HEK293T (cell line): Measurements from ENCODE around the gene TMEM87B.
A peak's percentile ranks its signal among the peaks of the same experiment; 100 is the strongest.

Source experiments
- CTCF ChIA-PET: fragments of 350-600 bp; formaldehyde crosslinking; extraction: SDS; loops from one replicate; lab custom pipeline; 2021; ENCODE audit warnings: antibody characterized with exemption, inconsistent platforms; lab: Yijun Ruan, JAX
- POLR2A ChIA-PET: fragments of 350-600 bp; formaldehyde crosslinking; extraction: SDS; loops from one replicate; lab custom pipeline; 2020; ENCODE audit warnings: antibody characterized with exemption, inconsistent platforms; lab: Yijun Ruan, JAX
- DNase-seq: peaks from one replicate; pipeline ENCODE4 v3.0.0; 2012; ENCODE audit warnings: mixed read lengths; ENCODE audit errors: extremely low spot score
- ARNT ChIP-seq: fragments of 450-650 bp; IDR thresholded peaks from 2 replicates; pipeline ENCODE4 v1.6.1; 2017; ENCODE audit warnings: mild to moderate bottlenecking
- BHLHE40 ChIP-seq: fragments of 450-650 bp; IDR thresholded peaks from 2 replicates; pipeline ENCODE4 v1.6.1; 2016; ENCODE audit warnings: mild to moderate bottlenecking, moderate library complexity, borderline replicate concordance
- CTBP1 ChIP-seq: fragments of 450-650 bp; IDR thresholded peaks from 2 replicates; pipeline ENCODE4 v1.6.1; 2016; ENCODE audit warnings: borderline replicate concordance
- ELF4 ChIP-seq: fragments of 450-650 bp; IDR thresholded peaks from 2 replicates; pipeline ENCODE4 v1.6.1; 2017; ENCODE audit warnings: antibody characterized with exemption
- FOXA1 ChIP-seq: fragments of 450-650 bp; IDR thresholded peaks from 2 replicates; pipeline ENCODE4 v1.6.1; 2016; ENCODE audit warnings: mild to moderate bottlenecking
- FOXK2 ChIP-seq: fragments of 450-650 bp; IDR thresholded peaks from 2 replicates; pipeline ENCODE4 v1.6.1; 2016; ENCODE audit warnings: mild to moderate bottlenecking
- FOXM1 ChIP-seq: fragments of 450-650 bp; IDR thresholded peaks from 2 replicates; pipeline ENCODE4 v1.6.1; 2017; ENCODE audit warnings: mild to moderate bottlenecking, borderline replicate concordance
- HDGF ChIP-seq: fragments of 450-650 bp; IDR thresholded peaks from 2 replicates; pipeline ENCODE4 v1.6.1; 2017; ENCODE audit warnings: antibody characterized with exemption, borderline replicate concordance
- NFRKB ChIP-seq: fragments of 450-650 bp; IDR thresholded peaks from 2 replicates; pipeline ENCODE4 v1.6.1; 2016; ENCODE audit warnings: mild to moderate bottlenecking, moderate library complexity
- PKNOX1 ChIP-seq: fragments of 450-650 bp; IDR thresholded peaks from 2 replicates; pipeline ENCODE4 v1.6.1; 2016
- SP1 ChIP-seq: fragments of 450-650 bp; IDR thresholded peaks from 2 replicates; pipeline ENCODE4 v1.6.1; 2017
- SUZ12 ChIP-seq: fragments of 450-650 bp; IDR thresholded peaks from 2 replicates; pipeline ENCODE4 v1.6.1; 2016; ENCODE audit warnings: mild to moderate bottlenecking
- TARDBP ChIP-seq: fragments of 450-650 bp; IDR thresholded peaks from 2 replicates; pipeline ENCODE4 v1.6.1; 2016
- ZNF384 ChIP-seq: fragments of 450-650 bp; IDR thresholded peaks from 2 replicates; pipeline ENCODE4 v1.6.1; 2016

The TMEM87B gene

DNA sequence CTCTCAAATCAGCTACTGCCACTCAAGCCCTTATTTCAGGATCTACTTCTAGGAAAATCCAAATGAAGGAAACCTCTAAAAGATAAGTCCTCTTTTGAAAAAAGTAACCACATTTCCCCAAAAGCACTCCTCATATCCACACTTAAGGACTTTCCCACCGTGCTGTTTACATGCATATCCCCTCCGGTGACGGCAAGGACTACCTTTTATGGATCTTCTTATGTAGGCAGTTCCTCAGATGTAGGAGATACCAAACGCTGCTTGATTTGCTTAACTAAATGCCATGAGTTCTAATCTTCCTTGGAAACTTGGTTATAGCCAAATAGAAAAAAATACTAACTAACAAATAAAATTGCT is 6.9 kb upstream of the TMEM87B start:
- DNase-seq: no peak
- TF ChIP-seq FOXA1: no peak
- no peak for TF ChIP-seq ELF4
- no peak for TF ChIP-seq TARDBP
- no peak for TF ChIP-seq ZNF384
- TF ChIP-seq ARNT: no peak
- no peak for TF ChIP-seq FOXM1
- TF ChIP-seq NFRKB: no peak
- no peak for TF ChIP-seq CTBP1
- no peak for TF ChIP-seq SUZ12
- no peak for TF ChIP-seq HDGF
- POLR2A ChIA-PET: no interaction called here
- CTCF ChIA-PET: interaction anchor here (0.6 kb wide), 1 partner anchor 164 kb away, joined by 3 read pairs; no protein-coding TSS in a partner anchor

DNA sequence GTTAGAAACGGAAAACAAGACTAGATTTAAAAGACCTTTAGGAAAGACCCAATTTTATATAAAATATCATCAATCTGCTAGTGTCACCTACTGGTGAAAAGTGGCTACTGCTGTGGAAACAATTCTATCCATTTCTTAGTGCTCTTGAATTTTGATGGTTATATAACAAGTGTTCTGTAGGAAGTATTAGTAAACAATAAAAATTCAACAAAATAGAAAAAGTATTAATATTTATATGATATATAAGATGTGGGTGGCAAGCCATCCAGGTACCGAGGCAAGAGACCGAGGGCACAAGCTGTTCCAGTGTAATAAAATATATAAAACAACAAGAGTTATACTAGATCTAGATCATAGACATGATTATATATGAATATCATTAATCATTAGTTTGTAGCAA is 6.2 kb upstream of the TMEM87B start:
- DNase-seq: peak; percentile 27
- CTCF ChIA-PET: interaction anchor here (0.7 to 1.7 kb wide), 2 partner anchors 145 to 161 kb away, joined by 5 to 6 read pairs; no protein-coding TSS in a partner anchor
- POLR2A ChIA-PET: no interaction called here
- TF ChIP-seq HDGF: no peak
- no peak for TF ChIP-seq FOXM1

DNA sequence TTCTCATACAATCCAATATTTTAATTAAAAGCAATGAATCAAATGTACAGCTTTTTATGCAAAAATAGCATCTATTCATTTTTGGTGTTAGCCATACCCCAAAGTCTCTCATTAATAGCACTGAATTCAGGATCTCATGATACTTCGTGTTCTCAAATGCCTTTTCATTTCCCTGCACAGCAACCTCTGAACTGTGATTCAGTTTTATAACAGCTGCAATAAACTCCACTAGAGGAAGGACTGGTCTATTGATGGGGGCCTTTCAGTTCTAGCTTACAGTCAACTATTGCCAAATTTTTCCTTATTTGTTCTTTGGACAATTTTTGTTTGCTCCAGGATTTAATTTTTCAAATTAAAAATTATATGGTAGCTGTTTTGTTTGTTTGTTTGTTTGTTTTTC is 4.8 kb upstream of the TMEM87B start:
- ChIA-PET POLR2A (no interaction called here), CTCF (interaction anchor here (1.7 kb wide), 1 partner anchor 147 kb away, joined by 5 read pairs; no protein-coding TSS in a partner anchor)
- no peak for DNase-seq
- TF ChIP-seq BHLHE40 (no peak), FOXK2 (no peak)

- POLR2A ChIA-PET: interaction anchor here (0.7 to 1.1 kb wide), 3 partner anchors 169 to 218 kb away, joined by 3 to 4 read pairs (median 3); no protein-coding TSS in a partner anchor
- CTCF ChIA-PET: interaction anchor here (0.6 kb wide), 1 partner anchor 121 kb away, joined by 3 read pairs; no protein-coding TSS in a partner anchor
- DNase-seq: peak; percentile 87
- TF ChIP-seq SP1 (peak; percentile 48), PKNOX1 (peak; percentile 32; the same call in 1 of the 2 replicates), FOXM1 (no peak)
Observed at GRCh38 chr2:112053917-112054846, 887 bp upstream of the TMEM87B start.

GRCh38 chr2:112055730-112056625 is 909 bp downstream of the TMEM87B start:
- ChIA-PET CTCF (no interaction called here), POLR2A (no interaction called here)
- DNase-seq: peak; percentile 26
- no peak for TF ChIP-seq CTBP1
- no peak for TF ChIP-seq HDGF
- TF ChIP-seq FOXK2: no peak
- TF ChIP-seq ARNT: no peak
- no peak for TF ChIP-seq FOXM1
- TF ChIP-seq FOXA1: no peak
- TF ChIP-seq ELF4: no peak
- TF ChIP-seq SP1: no peak
- no peak for TF ChIP-seq NFRKB
- no peak for TF ChIP-seq BHLHE40

GRCh38 chr2:112056626-112056987 is 1.5 kb downstream of the TMEM87B start:
- ChIA-PET CTCF (no interaction called here), POLR2A (no interaction called here)
- DNase-seq: no peak
- TF ChIP-seq FOXK2: no peak
- TF ChIP-seq ARNT: no peak
- no peak for TF ChIP-seq TARDBP
- no peak for TF ChIP-seq FOXM1
- no peak for TF ChIP-seq PKNOX1
- no peak for TF ChIP-seq BHLHE40

DNA sequence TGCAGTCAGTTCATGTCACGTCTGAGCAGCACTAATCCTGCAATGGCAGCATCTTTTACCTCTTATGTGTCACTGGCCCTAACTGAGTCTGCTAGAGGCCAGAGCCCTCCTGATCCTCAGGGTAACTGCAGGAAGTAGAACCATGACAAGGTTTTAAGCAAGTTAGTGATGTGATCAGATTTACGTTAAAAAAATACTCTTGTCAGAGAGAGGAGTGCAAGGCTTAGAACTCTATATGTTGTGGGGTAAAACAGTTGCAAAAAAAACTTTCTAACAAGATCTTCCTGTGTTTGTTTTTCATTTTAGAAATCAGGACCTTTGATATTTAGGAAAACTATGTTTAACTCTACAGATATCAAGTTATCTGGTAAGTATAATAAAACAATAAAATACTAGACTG is 4.6 kb downstream of the TMEM87B start:
- CTCF ChIA-PET: no interaction called here
- TF ChIP-seq SUZ12 (no peak), NFRKB (no peak), BHLHE40 (no peak)
- POLR2A ChIA-PET: no interaction called here
- DNase-seq: no peak
